Upper lobe of left lung (tissue), 4 donors: ENCODE measurements around the gene GET4.

ENCODE experiments used
- POLR2A ChIP-seq, 4 donors: fragments of 450-650 bp; IDR thresholded peaks; one replicate each; pipeline ENCODE4 v1.5.1; 2016 to 2017; ENCODE audit warnings: antibody characterized with exemption in 4 of 4, mild to moderate bottlenecking in 2 of 4
- POLR2AphosphoS5 ChIP-seq, 2 donors: sonication (generic); formaldehyde crosslinking; IDR thresholded peaks; one replicate each; pipeline ENCODE4 v1.5.1; 2017; ENCODE audit warnings: antibody characterized with exemption in 2 of 2
- TF ChIP-seq, protein P1 (sequence below), 6 experiments: fragments of 450-650 bp in 4 of 6; fragments of 200-600 bp in 2 of 6; sonication (generic) in 2 of 6; IDR thresholded peaks; one replicate each; pipeline ENCODE4 v1.5.1; 2016 to 2019; ENCODE audit warnings: antibody characterized with exemption in 6 of 6

DNA sequence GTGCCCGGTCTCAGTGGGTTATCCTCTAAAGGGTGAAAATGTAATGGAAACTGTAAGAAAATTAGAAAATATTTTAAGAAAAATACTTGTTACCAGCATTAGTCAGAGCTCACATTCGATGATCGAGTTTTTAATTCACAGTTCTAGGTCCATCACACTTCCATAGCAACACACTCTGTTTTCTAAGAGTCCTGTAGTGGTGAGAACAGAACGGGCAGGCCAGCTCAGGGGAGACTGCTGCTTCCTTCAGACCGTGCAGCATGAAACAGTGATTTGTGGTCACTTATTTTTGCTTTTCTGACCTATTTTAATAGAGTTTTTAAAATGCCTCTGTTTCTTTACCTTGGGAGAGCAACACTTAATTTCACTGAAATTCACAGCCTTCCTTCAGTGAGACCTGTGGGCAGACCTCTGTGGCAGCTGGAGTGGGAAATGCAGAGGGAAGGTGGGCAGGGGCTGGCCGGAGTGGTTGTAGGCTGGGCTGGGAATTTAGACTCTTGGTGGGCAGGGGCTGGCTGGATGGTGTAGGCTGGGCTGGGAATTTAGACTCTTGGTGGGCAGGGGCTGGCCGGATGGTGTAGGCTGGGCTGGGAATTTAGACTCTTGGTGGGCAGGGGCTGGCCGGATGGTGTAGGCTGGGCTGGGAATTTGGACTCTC is 42.6 kb upstream of the GET4 start:
- TF ChIP-seq, protein P1, sequence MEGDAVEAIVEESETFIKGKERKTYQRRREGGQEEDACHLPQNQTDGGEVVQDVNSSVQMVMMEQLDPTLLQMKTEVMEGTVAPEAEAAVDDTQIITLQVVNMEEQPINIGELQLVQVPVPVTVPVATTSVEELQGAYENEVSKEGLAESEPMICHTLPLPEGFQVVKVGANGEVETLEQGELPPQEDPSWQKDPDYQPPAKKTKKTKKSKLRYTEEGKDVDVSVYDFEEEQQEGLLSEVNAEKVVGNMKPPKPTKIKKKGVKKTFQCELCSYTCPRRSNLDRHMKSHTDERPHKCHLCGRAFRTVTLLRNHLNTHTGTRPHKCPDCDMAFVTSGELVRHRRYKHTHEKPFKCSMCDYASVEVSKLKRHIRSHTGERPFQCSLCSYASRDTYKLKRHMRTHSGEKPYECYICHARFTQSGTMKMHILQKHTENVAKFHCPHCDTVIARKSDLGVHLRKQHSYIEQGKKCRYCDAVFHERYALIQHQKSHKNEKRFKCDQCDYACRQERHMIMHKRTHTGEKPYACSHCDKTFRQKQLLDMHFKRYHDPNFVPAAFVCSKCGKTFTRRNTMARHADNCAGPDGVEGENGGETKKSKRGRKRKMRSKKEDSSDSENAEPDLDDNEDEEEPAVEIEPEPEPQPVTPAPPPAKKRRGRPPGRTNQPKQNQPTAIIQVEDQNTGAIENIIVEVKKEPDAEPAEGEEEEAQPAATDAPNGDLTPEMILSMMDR (IDR thresholded peaks at IDR 0.05), result no peak
- TF ChIP-seq POLR2A (IDR thresholded peaks at IDR 0.05) (no peak), POLR2AphosphoS5 (IDR thresholded peaks at IDR 0.05) (no peak)
